Measurements from ENCODE around the gene GET4. TPM values are rescaled to one million over a fixed set of nuclear protein-coding genes. Genes with fewer than 3 reads are reported as not detected.

GET4 gene
- total RNA-seq, 1 experiment from 2014 or later: 130 TPM

DNA sequence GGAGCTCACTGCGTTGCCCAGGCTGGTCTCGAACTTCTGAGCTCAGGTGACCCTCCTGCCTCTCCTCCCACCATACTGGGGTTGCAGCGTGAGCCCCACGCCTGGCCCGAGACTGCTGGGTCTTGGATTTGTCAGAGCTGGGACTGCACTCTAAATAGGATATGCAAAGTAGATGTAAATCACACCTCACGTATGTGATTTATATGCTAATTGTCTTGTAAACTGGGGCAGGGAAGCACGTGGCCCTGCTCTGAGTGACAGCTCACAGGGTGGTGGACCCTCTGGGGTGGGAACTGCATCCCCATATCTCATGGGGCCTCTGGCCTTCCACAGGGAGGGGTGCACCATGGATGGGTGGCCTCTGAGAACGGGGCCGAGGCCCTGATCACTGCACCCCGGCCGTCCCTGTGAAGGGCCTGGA lies 34.1 kb downstream of the GET4 start:
- no peaks in the 10 kb centered on the region for H3K27me3 ChIP-seq (replicated peaks; ENCODE audit: control insufficient read depth, insufficient read depth, low read length)
- POLR2A ChIA-PET: no interaction called here
- Mint-ChIP-seq H3K4me3 (ENCODE audit: unreplicated experiment) (no peak overlapping the region), H3K4me1 (ENCODE audit: low read depth, unreplicated experiment) (no peaks in the 10 kb centered on the region), H3K27ac (ENCODE audit: unreplicated experiment) (no peak overlapping the region), H3K36me3 (ENCODE audit: insufficient read depth, unreplicated experiment) (peaks cover 6% of the 10 kb centered on the region), H3K27me3 (ENCODE audit: insufficient read depth, unreplicated experiment) (no peaks in the 10 kb centered on the region), H3K9me3 (ENCODE audit: unreplicated experiment) (no peaks in the 10 kb centered on the region)
- intact Hi-C loops (cut with micrococcal nuclease; ENCODE audit: unreplicated experiment): loop anchor here (5.0 kb wide), 1 partner anchor 37 kb away; no protein-coding TSS in a partner anchor
- CTCF ChIA-PET: interaction anchor here (0.7 kb wide), 1 partner anchor 39 kb away, joined by 4 read pairs; no protein-coding TSS in a partner anchor
- H3K9me3 ChIP-seq: no peaks in the 10 kb centered on the region
- H3K4me3 ChIP-seq (ENCODE audit: low read depth, low read length): no peak overlapping the region
- no peaks in the 10 kb centered on the region for H3K36me3 ChIP-seq (ENCODE audit: control insufficient read depth, insufficient read depth, low read length)
- no peaks in the 10 kb centered on the region for H3K4me1 ChIP-seq
- no peak for DNase-seq
- no TSS peak for BruUV-seq (replicated peaks)
- no peak for TF ChIP-seq CTCF (IDR thresholded peaks at IDR 0.05; ENCODE audit: insufficient read depth in 1 of 2, low read depth in 1 of 2, low read length in 1 of 2, severe bottlenecking in 1 of 2, unreplicated experiment in 1 of 2)

GRCh38 chr7:910931-911431 lies 34.6 kb downstream of the GET4 start:
- BruUV-seq (replicated peaks): no TSS peak
- H3K4me3 ChIP-seq (ENCODE audit: low read depth, low read length): no peak overlapping the region
- no peaks in the 10 kb centered on the region for H3K36me3 ChIP-seq (ENCODE audit: control insufficient read depth, insufficient read depth, low read length)
- H3K9me3 ChIP-seq: no peaks in the 10 kb centered on the region
- intact Hi-C loops (cut with micrococcal nuclease; ENCODE audit: unreplicated experiment): loop anchor here (5.0 kb wide), 1 partner anchor 36 kb away; no protein-coding TSS in a partner anchor
- ChIA-PET POLR2A (no interaction called here), CTCF (no interaction called here)
- no peaks in the 10 kb centered on the region for H3K4me1 Mint-ChIP-seq (ENCODE audit: low read depth, unreplicated experiment)
- H3K27me3 ChIP-seq (replicated peaks; ENCODE audit: control insufficient read depth, insufficient read depth, low read length): no peaks in the 10 kb centered on the region
- H3K27ac Mint-ChIP-seq (ENCODE audit: unreplicated experiment): no peak overlapping the region
- no peaks in the 10 kb centered on the region for H3K4me1 ChIP-seq
- H3K27me3 Mint-ChIP-seq (ENCODE audit: insufficient read depth, unreplicated experiment): no peaks in the 10 kb centered on the region
- peaks cover 7% of the 10 kb centered on the region for H3K36me3 Mint-ChIP-seq (ENCODE audit: insufficient read depth, unreplicated experiment)
- no peak for TF ChIP-seq CTCF (IDR thresholded peaks at IDR 0.05; ENCODE audit: insufficient read depth in 1 of 2, low read depth in 1 of 2, low read length in 1 of 2, severe bottlenecking in 1 of 2, unreplicated experiment in 1 of 2)
- no peak for DNase-seq
- no peaks in the 10 kb centered on the region for H3K9me3 Mint-ChIP-seq (ENCODE audit: unreplicated experiment)
- H3K4me3 Mint-ChIP-seq (ENCODE audit: unreplicated experiment): no peak overlapping the region

DNA sequence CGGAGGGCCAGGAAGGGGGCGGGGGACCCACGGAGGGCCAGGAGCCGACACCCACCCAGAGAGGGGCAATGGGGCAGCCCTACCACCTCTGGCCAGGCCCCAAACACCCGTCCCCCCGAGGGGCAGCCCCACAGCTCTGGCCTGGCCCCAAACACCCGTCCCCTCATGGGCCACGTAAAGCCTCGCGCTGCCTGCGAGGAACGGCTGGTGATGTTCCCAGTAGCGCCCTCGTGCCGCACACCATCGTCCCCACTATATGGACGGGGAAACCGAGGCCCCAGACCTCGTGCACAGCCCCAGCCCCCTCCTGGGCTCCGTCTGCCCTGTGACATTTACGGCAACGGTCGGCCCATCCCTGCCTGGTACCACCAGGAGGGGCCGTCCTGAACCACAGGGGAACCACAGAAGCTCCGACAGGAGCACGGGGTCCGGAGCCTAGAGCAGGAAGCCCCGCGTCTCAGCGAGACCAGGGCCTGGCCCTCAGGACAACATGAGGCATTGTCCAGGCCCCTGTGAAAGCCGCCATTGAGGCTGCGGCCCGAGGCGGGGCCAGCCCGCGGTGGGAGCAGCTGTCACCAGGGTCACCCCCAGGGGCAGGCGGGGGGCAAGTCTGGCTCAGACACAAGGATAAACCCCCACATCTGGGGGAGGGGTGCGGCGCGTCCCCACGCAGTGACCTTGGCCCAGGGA lies 35.6 kb downstream of the GET4 start:
- no TSS peak for BruUV-seq (replicated peaks)
- intact Hi-C loops (cut with micrococcal nuclease; ENCODE audit: unreplicated experiment): loop anchor here (5.0 kb wide), 1 partner anchor 35 kb away; no protein-coding TSS in a partner anchor
- peaks cover 14% of the 10 kb centered on the region for H3K36me3 Mint-ChIP-seq (ENCODE audit: insufficient read depth, unreplicated experiment)

More for the DNA sequence above, 35.6 kb downstream of the GET4 start:
- no peak overlapping the region for H3K4me3 ChIP-seq (ENCODE audit: low read depth, low read length)
- Mint-ChIP-seq H3K4me3 (ENCODE audit: unreplicated experiment) (no peak overlapping the region), H3K27me3 (ENCODE audit: insufficient read depth, unreplicated experiment) (no peaks in the 10 kb centered on the region), H3K4me1 (ENCODE audit: low read depth, unreplicated experiment) (no peaks in the 10 kb centered on the region), H3K9me3 (ENCODE audit: unreplicated experiment) (no peaks in the 10 kb centered on the region), H3K27ac (ENCODE audit: unreplicated experiment) (no peak overlapping the region)
- DNase-seq: no peak
- CTCF ChIA-PET: no interaction called here
- POLR2A ChIA-PET: no interaction called here
- no peaks in the 10 kb centered on the region; the same call in 1 of the 2 replicates for H3K36me3 ChIP-seq (ENCODE audit: control insufficient read depth, insufficient read depth, low read length)
- H3K9me3 ChIP-seq: no peaks in the 10 kb centered on the region
- no peaks in the 10 kb centered on the region for H3K27me3 ChIP-seq (replicated peaks; ENCODE audit: control insufficient read depth, insufficient read depth, low read length)
- H3K4me1 ChIP-seq: no peaks in the 10 kb centered on the region
- TF ChIP-seq CTCF (IDR thresholded peaks at IDR 0.05; ENCODE audit: insufficient read depth in 1 of 2, low read depth in 1 of 2, low read length in 1 of 2, severe bottlenecking in 1 of 2, unreplicated experiment in 1 of 2): no peak
